Kidney epithelial cell (primary cell): ENCODE measurements around the gene ELMO1. TPM values are rescaled to one million over a fixed set of nuclear protein-coding genes. Genes with fewer than 3 reads are reported as not detected.

Experiments
- DNase-seq: peaks from one replicate; pipeline ENCODE4 v3.0.0-alpha.2; 2010; ENCODE audit warnings: low read depth
- H3K27me3 ChIP-seq: 2 replicates; pipeline ENCODE4 v1.6.0; 2011; ENCODE audit warnings: low read length; ENCODE audit not compliant: control insufficient read depth, insufficient read depth
- H3K36me3 ChIP-seq: 2 replicates; pipeline ENCODE4 v1.5.1; 2011; ENCODE audit warnings: low read length; ENCODE audit not compliant: control insufficient read depth, insufficient read depth
- H3K4me3 ChIP-seq: 2 replicates; pipeline ENCODE4 v1.5.1; 2011; ENCODE audit warnings: low read depth, mild to moderate bottlenecking, control low read depth, low read length
- total RNA-seq: library from RNA; depleted of rRNA; stranded (reverse); fragments of >200 nt; gene quantifications from 2 replicates; pipeline ENCODE4 v1.2.3, GENCODE V29; 2015
- TF ChIP-seq, protein P1 (sequence below): IDR thresholded peaks from 2 replicates; pipeline ENCODE4 v1.5.1; 2011; ENCODE audit warnings: mild to moderate bottlenecking, moderate library complexity, low read length, control low read depth, inconsistent platforms; ENCODE audit not compliant: insufficient read depth, poor library complexity, severe bottlenecking

The ELMO1 gene
- total RNA-seq, 1 donor from 2014 or later = 11.4 TPM

DNA sequence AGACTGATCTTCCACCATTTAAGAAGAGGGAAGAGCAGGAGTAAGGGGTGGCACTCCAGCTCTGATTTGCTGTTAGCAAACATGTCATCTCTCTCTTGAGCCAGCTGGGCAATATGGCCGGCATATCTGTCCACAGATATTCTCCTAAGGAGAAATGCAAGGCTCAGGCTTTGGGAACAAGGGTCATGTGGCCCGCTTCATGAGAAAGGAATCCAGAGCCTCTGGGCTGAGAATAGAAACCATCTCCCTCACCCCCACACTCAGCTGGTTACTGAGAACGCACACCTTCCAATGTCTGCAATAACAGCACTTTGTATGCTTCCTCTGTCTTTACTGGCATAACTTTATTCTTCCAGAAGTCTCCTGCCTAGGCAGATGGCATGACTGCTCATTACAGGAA is 171.2 kb downstream of the ELMO1 start:
- Histone ChIP-seq H3K4me3 (no peak overlapping the region), H3K27me3 (no peaks in the 10 kb centered on the region), H3K36me3 (no peaks in the 10 kb centered on the region)
- no peak for DNase-seq
- TF ChIP-seq, protein P1, sequence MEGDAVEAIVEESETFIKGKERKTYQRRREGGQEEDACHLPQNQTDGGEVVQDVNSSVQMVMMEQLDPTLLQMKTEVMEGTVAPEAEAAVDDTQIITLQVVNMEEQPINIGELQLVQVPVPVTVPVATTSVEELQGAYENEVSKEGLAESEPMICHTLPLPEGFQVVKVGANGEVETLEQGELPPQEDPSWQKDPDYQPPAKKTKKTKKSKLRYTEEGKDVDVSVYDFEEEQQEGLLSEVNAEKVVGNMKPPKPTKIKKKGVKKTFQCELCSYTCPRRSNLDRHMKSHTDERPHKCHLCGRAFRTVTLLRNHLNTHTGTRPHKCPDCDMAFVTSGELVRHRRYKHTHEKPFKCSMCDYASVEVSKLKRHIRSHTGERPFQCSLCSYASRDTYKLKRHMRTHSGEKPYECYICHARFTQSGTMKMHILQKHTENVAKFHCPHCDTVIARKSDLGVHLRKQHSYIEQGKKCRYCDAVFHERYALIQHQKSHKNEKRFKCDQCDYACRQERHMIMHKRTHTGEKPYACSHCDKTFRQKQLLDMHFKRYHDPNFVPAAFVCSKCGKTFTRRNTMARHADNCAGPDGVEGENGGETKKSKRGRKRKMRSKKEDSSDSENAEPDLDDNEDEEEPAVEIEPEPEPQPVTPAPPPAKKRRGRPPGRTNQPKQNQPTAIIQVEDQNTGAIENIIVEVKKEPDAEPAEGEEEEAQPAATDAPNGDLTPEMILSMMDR = no peak

DNA sequence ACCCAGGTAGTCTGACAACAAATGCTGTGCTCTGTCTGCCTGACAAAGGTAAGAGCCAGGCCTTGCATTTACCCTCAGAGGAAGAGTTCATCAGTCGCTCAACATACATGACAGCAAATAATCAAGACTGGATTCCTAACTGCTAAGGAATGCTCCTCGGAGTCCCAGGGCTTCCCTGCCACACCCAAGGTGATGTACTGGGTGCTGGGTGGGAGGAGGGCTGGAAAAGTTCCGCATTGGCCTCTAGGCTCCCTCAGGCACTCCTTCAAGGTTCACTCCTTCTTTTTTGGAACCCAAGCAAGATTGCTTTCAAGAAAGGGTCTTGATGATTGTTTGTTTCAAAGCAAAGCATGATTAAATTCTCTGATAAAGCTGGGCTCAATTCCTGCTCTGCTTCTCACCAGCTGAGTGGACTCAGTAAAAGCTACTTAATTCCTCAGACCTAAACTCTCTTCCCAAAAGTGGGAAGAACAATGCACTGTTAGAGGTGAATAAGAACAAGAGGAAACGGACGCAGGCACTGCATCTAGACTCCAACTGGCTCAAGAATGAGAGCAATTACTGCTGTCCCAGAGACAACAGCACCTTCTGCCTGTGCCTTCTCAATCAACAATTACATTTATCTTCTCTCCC is 173.5 kb downstream of the ELMO1 start:
- no peaks in the 10 kb centered on the region for H3K36me3 ChIP-seq
- DNase-seq = no peak
- TF ChIP-seq, protein P1 = no peak
- H3K4me3 ChIP-seq = no peak overlapping the region
- H3K27me3 ChIP-seq = no peaks in the 10 kb centered on the region

DNA sequence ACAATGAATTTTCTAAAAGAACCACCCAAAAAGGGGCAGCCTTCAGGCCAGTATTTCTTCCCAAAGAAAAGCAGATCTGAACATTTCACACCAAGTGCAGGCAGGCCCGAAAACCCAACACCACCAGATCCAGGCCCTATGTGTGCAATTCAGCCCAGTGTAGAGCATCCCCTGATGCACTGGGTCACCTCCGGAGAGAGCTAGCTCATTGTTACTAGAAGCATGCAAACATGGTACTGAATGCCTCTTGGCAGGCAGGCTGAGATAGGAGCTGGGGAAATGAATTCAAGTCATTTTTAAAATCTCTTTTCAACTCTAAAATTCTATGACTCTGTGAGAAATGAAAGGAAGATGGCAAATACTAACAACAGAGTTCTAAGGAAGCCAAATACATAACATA is 174.8 kb downstream of the ELMO1 start:
- H3K4me3 ChIP-seq = no peak overlapping the region
- TF ChIP-seq, protein P1 = no peak
- H3K27me3 ChIP-seq = no peaks in the 10 kb centered on the region
- no peak for DNase-seq
- no peaks in the 10 kb centered on the region for H3K36me3 ChIP-seq

DNA sequence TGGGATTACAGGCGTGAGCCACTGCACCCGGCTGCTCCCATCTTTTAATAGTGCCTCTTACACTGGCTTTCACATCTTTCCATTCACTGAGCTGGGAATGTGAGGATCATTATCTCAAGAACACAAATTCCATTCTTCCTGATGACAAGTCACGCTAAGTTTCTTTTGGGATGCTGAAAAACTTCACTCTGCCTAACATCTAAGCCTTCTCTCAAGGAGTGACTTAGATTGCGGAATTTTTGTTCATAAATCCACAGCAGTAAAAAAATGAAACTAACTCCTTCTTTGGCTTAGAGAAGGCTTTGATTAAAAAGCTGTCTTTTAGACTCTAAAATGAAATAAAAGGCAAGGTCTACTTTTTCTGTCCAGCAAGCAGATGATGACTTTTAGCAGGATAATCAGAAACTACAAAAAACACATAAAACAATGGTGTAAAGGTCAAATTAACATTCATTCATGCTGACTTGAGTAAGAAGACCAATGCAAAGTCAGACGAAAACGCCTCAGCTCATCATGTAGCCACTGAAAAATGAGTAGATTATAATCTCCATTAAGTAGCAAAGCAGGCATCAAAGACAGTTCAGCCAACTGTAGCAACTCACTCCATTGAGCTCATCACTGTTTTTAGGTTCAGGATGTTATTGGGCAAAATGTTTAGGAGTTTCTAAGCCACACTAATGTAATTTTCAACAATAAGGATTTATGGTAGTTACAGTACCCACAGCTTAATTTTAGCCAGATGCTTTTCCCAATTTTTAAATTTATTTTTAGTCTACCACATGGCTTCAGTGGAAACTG is 178.8 kb downstream of the ELMO1 start:
- H3K36me3 ChIP-seq = no peaks in the 10 kb centered on the region
- H3K4me3 ChIP-seq = no peak overlapping the region
- no peak for DNase-seq
- TF ChIP-seq, protein P1 = no peak
- H3K27me3 ChIP-seq = no peaks in the 10 kb centered on the region

DNA sequence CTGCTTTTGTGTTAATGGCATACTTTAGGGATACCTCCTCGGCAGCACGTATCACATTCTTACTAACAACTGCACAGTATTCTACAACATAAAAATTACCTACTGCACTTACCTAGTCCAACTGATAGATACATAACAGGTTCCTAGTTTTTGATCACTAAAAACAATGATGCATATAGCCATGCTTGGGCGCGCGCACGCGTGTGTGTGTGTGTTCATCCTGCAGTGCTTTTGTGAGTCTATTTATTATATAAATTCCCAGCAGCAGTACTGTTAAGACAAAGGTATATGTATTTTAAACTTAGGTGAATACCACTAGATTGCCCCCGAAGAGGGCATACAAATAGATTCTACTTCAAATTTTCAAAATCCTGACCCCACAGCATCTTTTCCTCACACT is 181.4 kb downstream of the ELMO1 start:
- no peak for DNase-seq

More for the DNA sequence above, 181.4 kb downstream of the ELMO1 start:
- Histone ChIP-seq H3K4me3 (no peak overlapping the region), H3K27me3 (no peaks in the 10 kb centered on the region), H3K36me3 (no peaks in the 10 kb centered on the region)
- TF ChIP-seq, protein P1 = no peak
